ENCODE data around the gene PLCL2.

- no peak for TF ChIP-seq CTCF (IDR thresholded peaks at IDR 0.05; ENCODE audit: borderline replicate concordance, extremely low read depth, low read length, poor library complexity, severe bottlenecking)
- no peak for TF ChIP-seq EZH2 (IDR thresholded peaks at IDR 0.05; ENCODE audit: borderline replicate concordance, low read depth, low read length, severe bottlenecking)
These were observed 52.6 kb downstream of the PLCL2 start for GRCh38 chr3:16937326-16937845.

Measured in DND-41 (cell line).